Liver (tissue), 9 donors: ENCODE data around the gene ABTB2. TPM values are rescaled to one million over a fixed set of nuclear protein-coding genes. Genes with fewer than 3 reads are reported as not detected.
"Not testable (repeated sequence)": the region's sequence is repeated elsewhere in the genome, so short reads cannot be mapped to it uniquely, and the experiment has no call there.

Experiments
- DNase-seq: peaks from one replicate; pipeline ENCODE4 v3.0.0-alpha.2; 2017; ENCODE audit warnings: low spot score
- H3K27ac ChIP-seq, 2 donors: one replicate each; pipeline ENCODE4 v1.7.0; 2013; ENCODE audit warnings: inconsistent platforms in 2 of 2, low read length in 2 of 2, control low read depth in 1 of 2, low read depth in 1 of 2, mild to moderate bottlenecking in 1 of 2
- H3K27me3 ChIP-seq, 4 donors: one replicate each; pipeline versions ENCODE4 v1.6.1 to v1.7.0; 2013; ENCODE audit warnings: low read length in 3 of 4, inconsistent platforms in 1 of 4, mild to moderate bottlenecking in 1 of 4, moderate library complexity in 1 of 4; ENCODE audit not compliant: control insufficient read depth in 4 of 4, insufficient read depth in 4 of 4
- H3K36me3 ChIP-seq, 4 donors: one replicate each; pipeline versions ENCODE4 v1.6.1 to v1.7.0; 2013; ENCODE audit warnings: low read length in 3 of 4, mild to moderate bottlenecking in 3 of 4, low read depth in 1 of 4, moderate library complexity in 1 of 4; ENCODE audit not compliant: control insufficient read depth in 4 of 4, insufficient read depth in 3 of 4
- H3K4me1 ChIP-seq, 4 donors: one replicate each; pipeline versions ENCODE4 v1.6.1 to v1.7.0; 2013; ENCODE audit warnings: low read length in 3 of 4, mild to moderate bottlenecking in 3 of 4, moderate library complexity in 1 of 4; ENCODE audit not compliant: control insufficient read depth in 4 of 4, insufficient read depth in 4 of 4
- H3K4me3 ChIP-seq, 3 donors: one replicate each; pipeline versions ENCODE4 v1.6.1 to v1.7.0; 2013; ENCODE audit warnings: low read length in 3 of 3, control low read depth in 1 of 3, low read depth in 1 of 3, mild to moderate bottlenecking in 1 of 3
- H3K9ac ChIP-seq, 2 donors: one replicate each; pipeline ENCODE4 v1.7.0; 2013; ENCODE audit warnings: low read length in 2 of 2, mild to moderate bottlenecking in 2 of 2, moderate library complexity in 2 of 2, control low read depth in 1 of 2, low read depth in 1 of 2
- H3K9me3 ChIP-seq, 4 donors: one replicate each; pipeline versions ENCODE4 v1.6.1 to v1.7.0; 2013; ENCODE audit warnings: low read length in 3 of 4; ENCODE audit not compliant: control insufficient read depth in 4 of 4
- ATF3 ChIP-seq: IDR thresholded peaks from 2 replicates; pipeline ENCODE4 v1.6.1; 2016; ENCODE audit warnings: antibody characterized with exemption
- CTCF ChIP-seq: fragments of 150-350 bp; IDR thresholded peaks from 2 replicates; pipeline ENCODE4 v1.5.1; 2017; ENCODE audit warnings: improper control_type of control experiment, low read depth, low read length; ENCODE audit not compliant: missing input control
- EGR1 ChIP-seq, 2 donors: IDR thresholded peaks; 2 replicates each; pipeline ENCODE4 v1.6.1; 2016 to 2018; ENCODE audit warnings: antibody characterized with exemption in 2 of 2, low read depth in 2 of 2
- FOXA2 ChIP-seq: IDR thresholded peaks from 2 replicates; pipeline ENCODE4 v1.6.1; 2016; ENCODE audit warnings: antibody characterized with exemption
- GABPA ChIP-seq, 2 donors: IDR thresholded peaks in 1 of 2; conservative IDR thresholded peaks in 1 of 2; 2 replicates each; pipeline ENCODE4 v1.6.1; 2016; ENCODE audit warnings: antibody characterized with exemption in 2 of 2, mild to moderate bottlenecking in 1 of 2, moderate library complexity in 1 of 2
- HNF4A ChIP-seq, 2 donors: conservative IDR thresholded peaks; 2 replicates each; pipeline ENCODE4 v1.6.1; 2016; ENCODE audit warnings: antibody characterized with exemption in 2 of 2, mild to moderate bottlenecking in 2 of 2
- JUND ChIP-seq, 2 donors: IDR thresholded peaks; 2 replicates each; pipeline ENCODE4 v1.6.1; 2016; ENCODE audit warnings: antibody characterized with exemption in 2 of 2
- REST ChIP-seq: IDR thresholded peaks from 2 replicates; pipeline ENCODE4 v1.6.1; 2016; ENCODE audit warnings: antibody characterized with exemption, mild to moderate bottlenecking
- RXRA ChIP-seq, 2 donors: IDR thresholded peaks; 2 replicates each; pipeline ENCODE4 v1.6.1; 2017 to 2018; ENCODE audit warnings: antibody characterized with exemption in 2 of 2, mild to moderate bottlenecking in 1 of 2
- SP1 ChIP-seq: IDR thresholded peaks from 2 replicates; pipeline ENCODE4 v1.6.1; 2018; ENCODE audit warnings: antibody characterized with exemption, mild to moderate bottlenecking
- TAF1 ChIP-seq: conservative IDR thresholded peaks from 2 replicates; pipeline ENCODE4 v1.6.1; 2016; ENCODE audit warnings: antibody characterized with exemption, mild to moderate bottlenecking
- ZBTB33 ChIP-seq: IDR thresholded peaks from 2 replicates; pipeline ENCODE4 v1.6.1; 2016; ENCODE audit warnings: antibody characterized with exemption
- WGBS: extraction: QIAGEN DNeasy Blood & Tissue Kit; methylation state at CpG from one replicate; pipeline ENCODE4 v1.1.7; 2013; 5-methylcytosine and 5-hydroxymethylcytosine counted together
- polyA plus RNA-seq, 2 donors: library from polyadenylated mRNA; stranded (reverse) in 1 of 2; unstranded in 1 of 2; fragments of 200-250 nt in 1 of 2; fragments of >200 nt in 1 of 2; fragmentation: Nextera tagmentation in 1 of 2; extraction: Ambion mirVana in 1 of 2; gene quantifications; one replicate each; pipeline versions ENCODE4 v1.2.1 to v1.2.3, GENCODE V29; 2013 to 2015
- total RNA-seq, 2 donors: library from RNA; depleted of rRNA; stranded (reverse); fragments of >200 nt; gene quantifications; one replicate each; pipeline ENCODE4 v1.2.3, GENCODE V29; 2014
- donor health status: healthy.
- donor health status: healthy.
- donor health status: healthy.
- donor health status: healthy.
- donor health status: healthy.

ABTB2 gene
- total and polyA plus RNA-seq, 4 donors = 2.4 to 8.9 (median 6.1) TPM

GRCh38 chr11:34181251-34181650, 176.6 kb downstream of the ABTB2 start:
- H3K27me3 ChIP-seq = no peaks in the 10 kb centered on the region
- no peak overlapping the region for H3K4me3 ChIP-seq
- no peak overlapping the region for H3K9ac ChIP-seq
- no peak for TF ChIP-seq ATF3
- no peak for TF ChIP-seq RXRA (IDR thresholded peaks at IDR 0.05)
- TF ChIP-seq FOXA2 = no peak
- TF ChIP-seq REST = no peak
- TF ChIP-seq EGR1 (IDR thresholded peaks at IDR 0.05; ENCODE audit: low read depth in 2 of 2) = no peak
- no peak for TF ChIP-seq HNF4A (conservative IDR thresholded peaks at IDR 0.05)
- TF ChIP-seq JUND (IDR thresholded peaks at IDR 0.05) = no peak
- TF ChIP-seq SP1 = no peak
- TF ChIP-seq ZBTB33 = no peak
- no peak for TF ChIP-seq GABPA (IDR thresholded peaks at IDR 0.05 in 1 of 2, conservative IDR thresholded peaks at IDR 0.05 in 1 of 2)
- H3K36me3 ChIP-seq = no peaks in the 10 kb centered on the region
- no peak for DNase-seq
- no peak overlapping the region for H3K27ac ChIP-seq
- no peaks in the 10 kb centered on the region for H3K9me3 ChIP-seq
- peaks cover 0 to 16% (median 2%) of the 10 kb centered on the region in 4 donors for H3K4me1 ChIP-seq
- 91% methylated on average over 5 of the region's 5 CpGs for WGBS

- not testable (repeated sequence) for H3K4me3 ChIP-seq, H3K9ac ChIP-seq, H3K9me3 ChIP-seq, DNase-seq, H3K27ac ChIP-seq, H3K27me3 ChIP-seq, H3K36me3 ChIP-seq
- H3K4me1 ChIP-seq = peaks cover 0 to 16% (median 2%) of the 10 kb centered on the region in 4 donors
- 87% methylated on average over 5 of the region's 5 CpGs for WGBS
Measured at GRCh38 chr11:34180814-34181165, 177.0 kb downstream of the ABTB2 start.

- Histone ChIP-seq H3K4me1 (peaks cover 0 to 16% (median 4%) of the 10 kb centered on the region in 4 donors), H3K27ac (no peak overlapping the region), H3K9ac (no peak overlapping the region), H3K9me3 (no peaks in the 10 kb centered on the region), H3K36me3 (no peaks in the 10 kb centered on the region), H3K4me3 (no peak overlapping the region), H3K27me3 (no peaks in the 10 kb centered on the region)
- 82% methylated on average over 6 of the region's 6 CpGs for WGBS
- no peak for TF ChIP-seq TAF1
- TF ChIP-seq CTCF = no peak
- no peak for TF ChIP-seq EGR1 (IDR thresholded peaks at IDR 0.05; ENCODE audit: low read depth in 2 of 2)
- DNase-seq = no peak
Measured at GRCh38 chr11:34180040-34180813, 177.6 kb downstream of the ABTB2 start.
